ENCODE results near the gene KRT16.
"Not testable (repeated sequence)": the region's sequence is repeated elsewhere in the genome, so short reads cannot be mapped to it uniquely, and the experiment has no call there.

The KRT16 gene

GRCh38 chr17:41592601-41593305, 19.8 kb downstream of the KRT16 start:
- no peak for DNase-seq
- in situ Hi-C loops (cut with HindIII; ENCODE audit: low pct_ligation_motif_present, low pct_unique_long_range_greater_than_20kb, low sequenced_read_pairs) = no loop called here

GRCh38 chr17:41589301-41589700, 23.3 kb downstream of the KRT16 start:
- no peak for DNase-seq
- in situ Hi-C loops (cut with HindIII; ENCODE audit: low pct_ligation_motif_present, low pct_unique_long_range_greater_than_20kb, low sequenced_read_pairs) = no loop called here

- DNase-seq = no peak
- in situ Hi-C loops (cut with HindIII; ENCODE audit: low pct_ligation_motif_present, low pct_unique_long_range_greater_than_20kb, low sequenced_read_pairs) = no loop called here
Observed at GRCh38 chr17:41588126-41588810, 24.3 kb downstream of the KRT16 start.

- in situ Hi-C loops (cut with HindIII; ENCODE audit: low pct_ligation_motif_present, low pct_unique_long_range_greater_than_20kb, low sequenced_read_pairs) = no loop called here
- DNase-seq = no peak
Observed at GRCh38 chr17:41586863-41587495, 25.6 kb downstream of the KRT16 start, which contains the start of gene KRT14. Gene KRT14 (minus strand): TSS chr17:41586895. CDS start chr17:41586834, 61 bp downstream.

- in situ Hi-C loops (cut with HindIII; ENCODE audit: low pct_ligation_motif_present, low pct_unique_long_range_greater_than_20kb, low sequenced_read_pairs) = no loop called here
- DNase-seq = no peak
Observed at GRCh38 chr17:41585301-41586056, 27.1 kb downstream of the KRT16 start.

- DNase-seq; in situ Hi-C loops (cut with HindIII; ENCODE audit: low pct_ligation_motif_present, low pct_unique_long_range_greater_than_20kb, low sequenced_read_pairs): not testable (repeated sequence)
Observed at GRCh38 chr17:41584331-41584927, 28.1 kb downstream of the KRT16 start.

- no peak for DNase-seq
Observed at GRCh38 chr17:41583137-41584127, 29.1 kb downstream of the KRT16 start.

GRCh38 chr17:41582061-41582968, 30.3 kb downstream of the KRT16 start:
- in situ Hi-C loops (cut with HindIII; ENCODE audit: low pct_ligation_motif_present, low pct_unique_long_range_greater_than_20kb, low sequenced_read_pairs); DNase-seq: not testable (repeated sequence)

More at GRCh38 chr17:41583137-41584127, 29.1 kb downstream of the KRT16 start:
- in situ Hi-C loops (cut with HindIII; ENCODE audit: low pct_ligation_motif_present, low pct_unique_long_range_greater_than_20kb, low sequenced_read_pairs) = no loop called here

GRCh38 chr17:41581366-41582060, 31.1 kb downstream of the KRT16 start:
- no peak for DNase-seq
- in situ Hi-C loops (cut with HindIII; ENCODE audit: low pct_ligation_motif_present, low pct_unique_long_range_greater_than_20kb, low sequenced_read_pairs) = no loop called here

- DNase-seq = no peak
- in situ Hi-C loops (cut with HindIII; ENCODE audit: low pct_ligation_motif_present, low pct_unique_long_range_greater_than_20kb, low sequenced_read_pairs) = no loop called here
Observed at GRCh38 chr17:41580687-41581365, 31.7 kb downstream of the KRT16 start.

GRCh38 chr17:41580244-41580575, 32.4 kb downstream of the KRT16 start:
- DNase-seq = no peak
- in situ Hi-C loops (cut with HindIII; ENCODE audit: low pct_ligation_motif_present, low pct_unique_long_range_greater_than_20kb, low sequenced_read_pairs) = no loop called here

- in situ Hi-C loops (cut with HindIII; ENCODE audit: low pct_ligation_motif_present, low pct_unique_long_range_greater_than_20kb, low sequenced_read_pairs) = no loop called here
- DNase-seq = peak; percentile 92
Observed at GRCh38 chr17:41579484-41580243, 32.9 kb downstream of the KRT16 start.

- in situ Hi-C loops (cut with HindIII; ENCODE audit: low pct_ligation_motif_present, low pct_unique_long_range_greater_than_20kb, low sequenced_read_pairs) = no loop called here
- no peak for DNase-seq
Observed at GRCh38 chr17:41578971-41579370, 33.6 kb downstream of the KRT16 start.

GRCh38 chr17:41578538-41578937, 34.0 kb downstream of the KRT16 start:
- no peak for DNase-seq
- in situ Hi-C loops (cut with HindIII; ENCODE audit: low pct_ligation_motif_present, low pct_unique_long_range_greater_than_20kb, low sequenced_read_pairs) = no loop called here

GRCh38 chr17:41576740-41577139, 35.8 kb downstream of the KRT16 start:
- in situ Hi-C loops (cut with HindIII; ENCODE audit: low pct_ligation_motif_present, low pct_unique_long_range_greater_than_20kb, low sequenced_read_pairs); DNase-seq: not testable (repeated sequence)
